ENCODE data around the gene KIAA0408. TPM values are rescaled to one million over a fixed set of nuclear protein-coding genes. Genes with fewer than 3 reads are reported as not detected.

Gene KIAA0408
- total and polyA plus RNA-seq, 2 of the 8 experiments (the other 6 are each of a cell fraction or from before 2014, with no cell fraction given) = 3.3 to 10.8 TPM

DNA sequence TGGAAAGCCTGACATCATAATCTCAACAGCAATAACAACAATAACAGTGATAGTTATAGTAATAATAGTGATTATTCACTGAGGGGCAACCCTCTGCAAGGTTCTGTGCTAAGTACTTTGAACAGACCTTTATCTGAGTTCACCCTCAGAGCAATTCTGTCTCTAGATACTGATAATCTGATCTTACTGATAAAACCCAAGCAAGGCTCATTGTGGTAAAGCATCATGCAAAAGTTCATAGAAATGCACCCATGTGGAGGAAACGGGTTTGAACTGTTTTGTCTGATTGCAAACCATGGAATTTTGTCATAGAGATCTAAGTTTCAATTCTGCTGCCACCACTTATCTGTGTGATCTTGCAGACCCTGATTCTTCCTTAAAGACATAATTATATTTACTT lies 1.3 kb upstream of the KIAA0408 start:
- Histone ChIP-seq H3K56ac (replicated peaks; ENCODE audit: insufficient read length, low read depth, low read length) (no peak overlapping the region), H3K27me3 (replicated peaks in 1 of 4; ENCODE audit: control insufficient read depth in 3 of 4, extremely low read depth in 1 of 4, insufficient read depth in 3 of 4, low read length in 3 of 4) (no peaks in the 10 kb centered on the region), H2BK5ac (ENCODE audit: low read depth, low read length) (no peak overlapping the region), H2BK20ac (ENCODE audit: low read length) (no peak overlapping the region), H3K27ac (ENCODE audit: low read depth, low read length) (no peak overlapping the region), H3K4me1 (replicated peaks in 1 of 4; ENCODE audit: control insufficient read depth in 3 of 4, insufficient read depth in 4 of 4, low read length in 3 of 4) (peaks cover 1 to 9% (median 7%) of the 10 kb centered on the region in 4 experiments; a peak in 5 of 7 replicates), H3K9ac (replicated peaks in 1 of 4; ENCODE audit: extremely low read depth in 1 of 4, low read depth in 3 of 4, low read length in 3 of 4) (no peak overlapping the region), H3K23ac (ENCODE audit: insufficient read length) (no peak overlapping the region), H2BK12ac (ENCODE audit: low read depth, low read length) (no peak overlapping the region), H3K23me2 (ENCODE audit: low read depth, low read length) (no peaks in the 10 kb centered on the region), H4K8ac (ENCODE audit: extremely low read depth, insufficient read depth, low read length) (no peak overlapping the region), H2BK15ac (ENCODE audit: low read length) (no peak overlapping the region), H4K91ac (replicated peaks; ENCODE audit: insufficient read length, low read length) (no peak overlapping the region), H3K14ac (ENCODE audit: insufficient read length) (no peak overlapping the region), H2AK5ac (ENCODE audit: low read depth, low read length) (no peak overlapping the region), H3K79me1 (ENCODE audit: low read depth, low read length) (no peaks in the 10 kb centered on the region), H4K5ac (ENCODE audit: insufficient read length, low read depth, low read length) (no peak overlapping the region), H4K20me1 (replicated peaks in 1 of 2; ENCODE audit: control insufficient read depth in 1 of 2, insufficient read depth in 2 of 2, low read length in 2 of 2) (peaks cover 0 to 2% of the 10 kb centered on the region in 2 experiments), H2BK120ac (replicated peaks; ENCODE audit: low read depth, low read length) (no peak overlapping the region), H3K4ac (replicated peaks; ENCODE audit: insufficient read length, low read depth, low read length) (no peak overlapping the region), H3K4me2 (ENCODE audit: insufficient read depth in 1 of 2, low read depth in 2 of 2, low read length in 2 of 2) (no peak overlapping the region), H3K18ac (ENCODE audit: extremely low read depth, low read length) (no peak overlapping the region), H3K79me2 (ENCODE audit: control insufficient read depth in 1 of 2, insufficient read depth in 2 of 2, low read length in 2 of 2) (no peaks in the 10 kb centered on the region), H3K36me3 (ENCODE audit: control insufficient read depth in 2 of 4, insufficient read depth in 4 of 4, low read length in 3 of 4) (no peaks in the 10 kb centered on the region; a peak in 1 of 8 replicates), H3K4me3 (ENCODE audit: extremely low read depth in 1 of 4, insufficient read depth in 2 of 4, low read depth in 3 of 4, low read length in 4 of 4) (no peak overlapping the region), H2AFZ (ENCODE audit: low read length) (no peak overlapping the region), H3K9me3 (ENCODE audit: insufficient read depth in 2 of 2, low read depth in 1 of 2, low read length in 1 of 2) (no peaks in the 10 kb centered on the region)
- ChIA-PET CTCF (ENCODE audit: partially characterized antibody) (interaction anchor here (1.0 to 14.6 kb wide), 7 partner anchors 40 to 157 kb away, joined by 3 to 221 read pairs (median 4); partner anchors contain the start of gene MTCL3), POLR2A (ENCODE audit: partially characterized antibody) (no interaction called here)
- FAIRE-seq (no peak), DNase-seq (ENCODE audit: low read depth in 1 of 2, low spot score in 2 of 2) (no peak)
- TF ChIP-seq JUND (IDR thresholded peaks at IDR 0.05; ENCODE audit: low read length) = no peak
- no peak for TF ChIP-seq RFX5 (IDR thresholded peaks at IDR 0.05; ENCODE audit: borderline replicate concordance, low read depth, low read length)
- no peak for TF ChIP-seq PHF8 (conservative IDR thresholded peaks at IDR 0.05; ENCODE audit: low read depth, low read length)
- TF ChIP-seq SIX5 (IDR thresholded peaks at IDR 0.05; ENCODE audit: low read depth, low read length) = no peak
- TF ChIP-seq NRF1 (IDR thresholded peaks at IDR 0.05; ENCODE audit: low read depth, low read length) = no peak
- TF ChIP-seq, protein P1, sequence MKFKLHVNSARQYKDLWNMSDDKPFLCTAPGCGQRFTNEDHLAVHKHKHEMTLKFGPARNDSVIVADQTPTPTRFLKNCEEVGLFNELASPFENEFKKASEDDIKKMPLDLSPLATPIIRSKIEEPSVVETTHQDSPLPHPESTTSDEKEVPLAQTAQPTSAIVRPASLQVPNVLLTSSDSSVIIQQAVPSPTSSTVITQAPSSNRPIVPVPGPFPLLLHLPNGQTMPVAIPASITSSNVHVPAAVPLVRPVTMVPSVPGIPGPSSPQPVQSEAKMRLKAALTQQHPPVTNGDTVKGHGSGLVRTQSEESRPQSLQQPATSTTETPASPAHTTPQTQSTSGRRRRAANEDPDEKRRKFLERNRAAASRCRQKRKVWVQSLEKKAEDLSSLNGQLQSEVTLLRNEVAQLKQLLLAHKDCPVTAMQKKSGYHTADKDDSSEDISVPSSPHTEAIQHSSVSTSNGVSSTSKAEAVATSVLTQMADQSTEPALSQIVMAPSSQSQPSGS (IDR thresholded peaks at IDR 0.05; ENCODE audit: low read length) = no peak
- WGBS, 2 experiments (ENCODE audit: extremely low coverage in 1 of 2, insufficient coverage in 1 of 2, insufficient read length in 1 of 2, insufficient replicate concordance in 2 of 2, low coverage in 1 of 2, low lambda C conversion rate in 2 of 2, missing lambda C conversion rate in 1 of 2) = 86% methylated on average over 1 of the region's 1 CpG; no CpG with 5 or more reads in 1 of the 2 experiments

Data from H1 (cell line).